ENCODE results near the gene TRMT1L.
"Not testable (repeated sequence)": the region's sequence is repeated elsewhere in the genome, so short reads cannot be mapped to it uniquely, and the experiment has no call there.

The TRMT1L gene

GRCh38 chr1:185156854-185157598, at the start of gene TRMT1L, which contains the start of gene SWT1:
TRMT1L (minus strand) TSS chr1:185156953; CDS start chr1:185156712, 241 bp downstream.
SWT1 (plus strand) TSS chr1:185157167; CDS start chr1:185160842, 3,675 bp downstream.
- DNase-seq (ENCODE audit: low spot score) = peak; percentile 99

- no peak for DNase-seq (ENCODE audit: low spot score)
Observed at GRCh38 chr1:185200889-185201288, 44.1 kb upstream of the TRMT1L start.

GRCh38 chr1:185198712-185199111, 42.0 kb upstream of the TRMT1L start:
- not testable (repeated sequence) for DNase-seq (ENCODE audit: low spot score)

- DNase-seq (ENCODE audit: low spot score) = no peak
Observed at GRCh38 chr1:185193756-185194155, 37.0 kb upstream of the TRMT1L start.

GRCh38 chr1:185170291-185170848, 13.6 kb upstream of the TRMT1L start:
- DNase-seq (ENCODE audit: low spot score) = peak; percentile 60

- no peak for DNase-seq (ENCODE audit: low spot score)
Observed at GRCh38 chr1:185166106-185166505, 9.4 kb upstream of the TRMT1L start.

- no peak for DNase-seq (ENCODE audit: low spot score)
Observed at GRCh38 chr1:185162491-185162890, 5.7 kb upstream of the TRMT1L start.

- no peak for DNase-seq (ENCODE audit: low spot score)
Observed at GRCh38 chr1:185159966-185160365, 3.2 kb upstream of the TRMT1L start.

- DNase-seq (ENCODE audit: low spot score) = no peak
Observed at GRCh38 chr1:185158800-185159199, 2.0 kb upstream of the TRMT1L start.

GRCh38 chr1:185157599-185158412, 1.1 kb upstream of the TRMT1L start:
- DNase-seq (ENCODE audit: low spot score) = peak; percentile 5

- no peak for DNase-seq (ENCODE audit: low spot score)
Observed at GRCh38 chr1:185156288-185156853, 382 bp downstream of the TRMT1L start.

GRCh38 chr1:185155600-185156287, 1.0 kb downstream of the TRMT1L start:
- DNase-seq (ENCODE audit: low spot score) = no peak

- DNase-seq (ENCODE audit: low spot score) = no peak
Observed at GRCh38 chr1:185154912-185155513, 1.7 kb downstream of the TRMT1L start.

GRCh38 chr1:185152187-185152767, 4.5 kb downstream of the TRMT1L start:
- DNase-seq (ENCODE audit: low spot score) = no peak

GRCh38 chr1:185151215-185151614, 5.5 kb downstream of the TRMT1L start:
- DNase-seq (ENCODE audit: low spot score) = no peak

- no peak for DNase-seq (ENCODE audit: low spot score)
Observed at GRCh38 chr1:185144233-185144632, 12.5 kb downstream of the TRMT1L start.

- no peak for DNase-seq (ENCODE audit: low spot score)
Observed at GRCh38 chr1:185139246-185139645, 17.5 kb downstream of the TRMT1L start.

- no peak for DNase-seq (ENCODE audit: low spot score)
Observed at GRCh38 chr1:185137896-185138545, 18.7 kb downstream of the TRMT1L start.

- DNase-seq (ENCODE audit: low spot score) = no peak
Observed at GRCh38 chr1:185132534-185132933, 24.2 kb downstream of the TRMT1L start.

GRCh38 chr1:185129708-185130107, 27.0 kb downstream of the TRMT1L start:
- DNase-seq (ENCODE audit: low spot score) = no peak

- DNase-seq (ENCODE audit: low spot score) = no peak
Observed at GRCh38 chr1:185112356-185112755, 44.4 kb downstream of the TRMT1L start.
